HG02678 (cell line): ENCODE data around the gene ZNF474.

Experiments
- ATAC-seq: cut with Tn5 transposase; IDR thresholded peaks from one replicate; pipeline ENCODE4 v1.9.1; 2021; ENCODE audit warnings: mild to moderate bottlenecking, moderate library complexity; ENCODE audit not compliant: unreplicated experiment

Gene ZNF474

GRCh38 chr5:122152266-122152900 is 23.0 kb downstream of the ZNF474 start:
- ATAC-seq: no peak

- no peak for ATAC-seq
These were observed 23.9 kb downstream of the ZNF474 start for GRCh38 chr5:122153230-122153629.

- ATAC-seq: no peak
These were observed 24.4 kb downstream of the ZNF474 start for GRCh38 chr5:122153774-122154173.

GRCh38 chr5:122154491-122154890 is 25.1 kb downstream of the ZNF474 start:
- ATAC-seq: no peak

GRCh38 chr5:122154910-122155309 is 25.6 kb downstream of the ZNF474 start:
- ATAC-seq: no peak

- no peak for ATAC-seq
These were observed 26.2 kb downstream of the ZNF474 start for GRCh38 chr5:122155546-122155945.

- ATAC-seq: no peak
These were observed 27.5 kb downstream of the ZNF474 start for GRCh38 chr5:122156724-122157325.

- no peak for ATAC-seq
These were observed 32.8 kb downstream of the ZNF474 start for GRCh38 chr5:122162100-122162638.

GRCh38 chr5:122163121-122164069 is 34.0 kb downstream of the ZNF474 start:
- ATAC-seq: no peak

- ATAC-seq: no peak
These were observed 34.7 kb downstream of the ZNF474 start for GRCh38 chr5:122164070-122164435.

- ATAC-seq: no peak
These were observed 35.6 kb downstream of the ZNF474 start for GRCh38 chr5:122164831-122165558.

- no peak for ATAC-seq
These were observed 36.3 kb downstream of the ZNF474 start for GRCh38 chr5:122165559-122166078.

GRCh38 chr5:122169350-122170103 is 40.2 kb downstream of the ZNF474 start:
- ATAC-seq: no peak

- no peak for ATAC-seq
These were observed 41.3 kb downstream of the ZNF474 start for GRCh38 chr5:122170620-122171019.

GRCh38 chr5:122172207-122172606 is 42.9 kb downstream of the ZNF474 start:
- no peak for ATAC-seq

- ATAC-seq: no peak
These were observed 44.4 kb downstream of the ZNF474 start for GRCh38 chr5:122173474-122174415.

GRCh38 chr5:122175091-122175490 is 45.7 kb downstream of the ZNF474 start:
- no peak for ATAC-seq

GRCh38 chr5:122175852-122176251 is 46.5 kb downstream of the ZNF474 start:
- no peak for ATAC-seq

GRCh38 chr5:122177161-122177560 is 47.8 kb downstream of the ZNF474 start:
- ATAC-seq: no peak
